Measurements from ENCODE around the gene RGL2.

GRCh38 chr6:33297956-33298772 lies 578 bp downstream of the RGL2 start:
- TF ChIP-seq CTCF (IDR thresholded peaks at IDR 0.05) (no peak), POLR2A (IDR thresholded peaks at IDR 0.05) (peak; percentile 82)
